HL-60 (cell line): ENCODE data around the gene MYBPH.

Experiments used
- CTCF ChIP-seq: IDR thresholded peaks from one replicate; pipeline ENCODE4 v1.5.1; 2011; ENCODE audit warnings: low read length, control low read depth, inconsistent platforms; ENCODE audit not compliant: insufficient read depth
- POLR2AphosphoS5 ChIP-seq: IDR thresholded peaks from 2 replicates; pipeline ENCODE4 v1.6.1; 2012; ENCODE audit warnings: low read depth

- TF ChIP-seq POLR2AphosphoS5 (no peak), CTCF (no peak)
Observed at GRCh38 chr1:203156280-203156679, 19.3 kb downstream of the MYBPH start.
